Mesothelial cell of epicardium (in vitro differentiated cells): ENCODE results near the gene ABHD15. TPM values are rescaled to one million over a fixed set of nuclear protein-coding genes. Genes with fewer than 3 reads are reported as not detected.

Experiments
- DNase-seq, 2 experiments: peaks; one replicate each; pipeline ENCODE4 v3.0.0; 2021; ENCODE audit warnings: low spot score in 2 of 2; ENCODE audit not compliant: unreplicated experiment in 2 of 2
- H3K27ac Mint-ChIP-seq: 2 replicates; pipeline ENCODE4 v1.8.0; 2021; ENCODE audit warnings: mixed read lengths
- H3K27me3 Mint-ChIP-seq: 2 replicates; pipeline ENCODE4 v1.8.0; 2021; ENCODE audit warnings: low read depth, mixed read lengths
- H3K36me3 Mint-ChIP-seq: 2 replicates; pipeline ENCODE4 v1.8.0; 2021; ENCODE audit warnings: mixed read lengths
- H3K4me1 Mint-ChIP-seq: 2 replicates; pipeline ENCODE4 v1.8.0; 2021; ENCODE audit warnings: mixed read lengths
- H3K4me3 Mint-ChIP-seq: 2 replicates; pipeline ENCODE4 v1.8.0; 2021; ENCODE audit warnings: mild to moderate bottlenecking, moderate library complexity, mixed read lengths
- H3K9me3 Mint-ChIP-seq: 2 replicates; pipeline ENCODE4 v1.8.0; 2021; ENCODE audit warnings: mixed read lengths
- total RNA-seq: library from RNA; stranded (reverse); gene quantifications from 3 replicates; pipeline ENCODE4 v1.2.1, GENCODE V29; 2021
- TF ChIP-seq, protein P1 (sequence below): fragments of 200-600 bp; sonication (generic); IDR thresholded peaks from one replicate; pipeline ENCODE4 v1.5.0; 2021; ENCODE audit warnings: antibody characterized with exemption; ENCODE audit not compliant: unreplicated experiment

Gene ABHD15
- total RNA-seq, 1 donor from 2014 or later, result 6.1 TPM

DNA sequence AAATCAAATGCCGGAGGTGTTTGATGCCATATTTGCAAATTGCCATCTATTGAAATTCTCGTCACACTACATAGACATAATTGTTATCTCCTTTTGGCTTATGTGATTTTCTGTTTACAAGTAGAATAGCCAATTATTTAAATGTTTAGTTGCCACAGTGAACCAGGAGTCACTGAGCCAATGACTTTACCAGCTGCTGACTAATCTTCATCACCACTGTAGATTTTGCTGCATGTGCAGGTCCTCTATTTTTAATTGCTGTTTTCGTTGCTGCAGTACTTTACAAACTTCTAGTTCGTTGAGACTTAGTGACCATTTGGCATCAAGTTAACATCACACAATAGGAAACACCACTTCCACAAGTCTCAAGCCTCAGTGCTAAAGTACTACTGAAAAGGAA lies 22.8 kb downstream of the ABHD15 start:
- Mint-ChIP-seq H3K36me3 (peaks cover 14% of the 10 kb centered on the region), H3K9me3 (no peaks in the 10 kb centered on the region), H3K4me1 (peaks cover 7% of the 10 kb centered on the region), H3K4me3 (no peak overlapping the region), H3K27me3 (no peaks in the 10 kb centered on the region), H3K27ac (no peak overlapping the region)
- TF ChIP-seq, protein P1, sequence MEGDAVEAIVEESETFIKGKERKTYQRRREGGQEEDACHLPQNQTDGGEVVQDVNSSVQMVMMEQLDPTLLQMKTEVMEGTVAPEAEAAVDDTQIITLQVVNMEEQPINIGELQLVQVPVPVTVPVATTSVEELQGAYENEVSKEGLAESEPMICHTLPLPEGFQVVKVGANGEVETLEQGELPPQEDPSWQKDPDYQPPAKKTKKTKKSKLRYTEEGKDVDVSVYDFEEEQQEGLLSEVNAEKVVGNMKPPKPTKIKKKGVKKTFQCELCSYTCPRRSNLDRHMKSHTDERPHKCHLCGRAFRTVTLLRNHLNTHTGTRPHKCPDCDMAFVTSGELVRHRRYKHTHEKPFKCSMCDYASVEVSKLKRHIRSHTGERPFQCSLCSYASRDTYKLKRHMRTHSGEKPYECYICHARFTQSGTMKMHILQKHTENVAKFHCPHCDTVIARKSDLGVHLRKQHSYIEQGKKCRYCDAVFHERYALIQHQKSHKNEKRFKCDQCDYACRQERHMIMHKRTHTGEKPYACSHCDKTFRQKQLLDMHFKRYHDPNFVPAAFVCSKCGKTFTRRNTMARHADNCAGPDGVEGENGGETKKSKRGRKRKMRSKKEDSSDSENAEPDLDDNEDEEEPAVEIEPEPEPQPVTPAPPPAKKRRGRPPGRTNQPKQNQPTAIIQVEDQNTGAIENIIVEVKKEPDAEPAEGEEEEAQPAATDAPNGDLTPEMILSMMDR, result no peak
- DNase-seq, result no peak

DNA sequence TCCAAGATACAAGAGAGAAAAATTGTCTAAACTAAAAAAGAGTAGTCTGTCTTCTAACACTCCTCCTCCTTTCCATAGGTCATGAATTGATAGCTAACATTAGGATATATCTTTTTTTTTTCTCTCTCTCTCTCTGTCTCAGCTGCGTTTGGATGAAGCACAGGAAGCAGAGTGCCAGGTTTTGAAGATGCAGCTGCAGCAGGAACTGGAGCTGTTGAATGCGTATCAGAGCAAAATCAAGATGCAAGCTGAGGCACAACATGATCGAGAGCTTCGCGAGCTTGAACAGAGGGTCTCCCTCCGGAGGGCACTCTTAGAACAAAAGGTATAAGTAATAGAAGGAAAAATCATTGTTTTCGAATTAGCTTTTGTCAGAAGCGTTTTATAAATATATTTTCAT lies 32.9 kb downstream of the ABHD15 start:
- DNase-seq, result no peak
- H3K4me3 Mint-ChIP-seq, result no peak overlapping the region
- peaks cover 35% of the 10 kb centered on the region for H3K36me3 Mint-ChIP-seq
- TF ChIP-seq, protein P1, result no peak
- H3K27me3 Mint-ChIP-seq, result no peaks in the 10 kb centered on the region
- no peaks in the 10 kb centered on the region for H3K4me1 Mint-ChIP-seq
- no peak overlapping the region for H3K27ac Mint-ChIP-seq
- H3K9me3 Mint-ChIP-seq, result peaks cover 4% of the 10 kb centered on the region

DNA sequence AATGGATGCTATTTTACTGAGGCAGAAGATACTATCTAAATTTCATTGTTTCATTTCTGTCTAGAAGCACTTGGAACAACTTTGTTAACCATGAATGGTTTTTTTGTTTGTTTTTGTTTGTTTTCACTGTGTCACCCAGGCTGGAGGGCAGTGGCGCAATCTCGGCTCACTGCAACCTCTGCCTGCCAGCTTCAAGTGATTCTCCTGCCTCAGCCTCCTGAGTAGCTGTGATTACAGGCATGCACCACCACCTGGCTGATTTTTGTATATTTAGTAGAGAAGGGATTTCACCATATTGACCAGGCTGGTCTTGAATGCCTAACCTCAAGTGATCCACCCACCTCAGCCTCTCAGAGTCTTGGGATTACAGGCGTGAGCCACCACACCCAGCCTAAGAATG lies 40.5 kb downstream of the ABHD15 start:
- Mint-ChIP-seq H3K36me3 (peaks cover 29% of the 10 kb centered on the region), H3K4me1 (no peaks in the 10 kb centered on the region), H3K4me3 (no peak overlapping the region), H3K27me3 (no peaks in the 10 kb centered on the region), H3K9me3 (no peaks in the 10 kb centered on the region), H3K27ac (no peak overlapping the region)
- no peak for DNase-seq
- TF ChIP-seq, protein P1, result no peak

DNA sequence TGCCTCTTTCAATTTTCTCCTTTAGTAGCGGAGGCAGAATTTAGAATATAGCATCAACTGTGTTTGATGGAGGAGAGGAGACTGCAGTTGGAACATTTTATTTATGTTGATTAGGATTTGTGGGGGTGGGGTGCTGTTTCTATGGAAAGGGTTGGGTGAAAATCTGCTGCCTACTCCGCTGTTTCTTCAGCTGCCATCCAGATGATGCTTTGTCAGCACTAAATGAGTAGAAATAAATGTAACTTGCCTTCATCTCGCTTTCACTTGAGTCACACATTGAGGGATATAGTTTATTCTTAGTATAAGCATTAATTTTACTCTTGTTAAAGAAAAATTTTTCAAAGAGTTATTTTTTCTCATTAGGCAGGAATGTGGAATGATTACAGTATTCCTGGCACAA lies 42.1 kb downstream of the ABHD15 start:
- no peaks in the 10 kb centered on the region for H3K9me3 Mint-ChIP-seq
- H3K4me3 Mint-ChIP-seq, result no peak overlapping the region
- H3K27ac Mint-ChIP-seq, result peak overlapping the region; percentile 34
- TF ChIP-seq, protein P1, result no peak
- peaks cover 26% of the 10 kb centered on the region for H3K36me3 Mint-ChIP-seq
- DNase-seq, result no peak
- H3K27me3 Mint-ChIP-seq, result no peaks in the 10 kb centered on the region
- no peaks in the 10 kb centered on the region for H3K4me1 Mint-ChIP-seq

DNA sequence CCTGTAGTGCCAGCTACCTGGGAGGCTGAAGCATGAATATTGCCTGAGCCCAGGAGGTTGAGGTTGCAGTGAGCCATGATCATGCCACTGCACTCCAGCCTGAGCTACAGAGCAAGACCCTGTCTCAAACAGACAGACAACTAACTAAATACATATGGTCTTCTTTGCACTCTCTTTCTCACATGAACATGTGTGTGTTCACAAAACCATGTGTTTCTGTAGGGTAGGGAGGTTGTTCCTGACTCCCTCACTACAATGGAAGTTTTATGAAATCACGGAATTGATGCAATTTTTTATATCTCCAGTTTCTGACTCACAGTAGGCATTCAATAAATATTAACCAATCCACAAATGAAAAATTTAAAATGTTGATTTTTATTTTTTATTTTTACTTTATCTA lies 48.5 kb downstream of the ABHD15 start:
- H3K4me1 Mint-ChIP-seq, result peaks cover 4% of the 10 kb centered on the region
- DNase-seq, result no peak
- TF ChIP-seq, protein P1, result no peak
- H3K27ac Mint-ChIP-seq, result no peak overlapping the region
- H3K9me3 Mint-ChIP-seq, result no peaks in the 10 kb centered on the region
- peaks cover 33% of the 10 kb centered on the region for H3K36me3 Mint-ChIP-seq
- no peaks in the 10 kb centered on the region for H3K27me3 Mint-ChIP-seq
- no peak overlapping the region for H3K4me3 Mint-ChIP-seq

DNA sequence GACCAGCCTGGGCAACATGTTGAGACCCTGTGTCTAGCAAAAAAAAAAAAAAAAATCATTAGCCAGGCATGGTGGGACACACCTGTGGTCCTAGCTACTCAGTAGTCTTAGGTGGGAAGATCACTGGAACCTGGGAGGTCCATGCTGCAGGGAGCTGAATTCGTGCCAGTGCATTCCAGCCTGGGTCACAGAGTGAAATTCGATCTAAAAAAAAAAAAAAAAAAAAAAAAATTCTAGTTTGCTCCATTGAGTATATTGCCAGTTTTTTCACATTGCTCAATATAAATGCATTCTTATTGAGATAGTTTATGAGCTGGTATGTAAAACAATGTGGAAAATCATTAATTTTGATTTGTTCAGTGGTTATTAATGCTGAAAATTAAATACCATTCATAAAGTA lies 52.0 kb downstream of the ABHD15 start:
- no peaks in the 10 kb centered on the region for H3K9me3 Mint-ChIP-seq
- H3K27me3 Mint-ChIP-seq, result no peaks in the 10 kb centered on the region
- DNase-seq, result no peak
- H3K4me1 Mint-ChIP-seq, result peaks cover 4% of the 10 kb centered on the region
- TF ChIP-seq, protein P1, result no peak
- no peak overlapping the region for H3K27ac Mint-ChIP-seq
- peaks cover 28% of the 10 kb centered on the region for H3K36me3 Mint-ChIP-seq
- no peak overlapping the region for H3K4me3 Mint-ChIP-seq
